Dedifferentiated amniotic fluid mesenchymal stem cell (primary cell): ENCODE measurements around the gene SPAM1.
"Not testable (repeated sequence)": the region's sequence is repeated elsewhere in the genome, so short reads cannot be mapped to it uniquely, and the experiment has no call there.

Experiments used
- DNase-seq: peaks from one replicate; pipeline ENCODE4 v3.0.0-alpha.2; 2016; ENCODE audit errors: extremely low spot score

SPAM1 gene, protein sequence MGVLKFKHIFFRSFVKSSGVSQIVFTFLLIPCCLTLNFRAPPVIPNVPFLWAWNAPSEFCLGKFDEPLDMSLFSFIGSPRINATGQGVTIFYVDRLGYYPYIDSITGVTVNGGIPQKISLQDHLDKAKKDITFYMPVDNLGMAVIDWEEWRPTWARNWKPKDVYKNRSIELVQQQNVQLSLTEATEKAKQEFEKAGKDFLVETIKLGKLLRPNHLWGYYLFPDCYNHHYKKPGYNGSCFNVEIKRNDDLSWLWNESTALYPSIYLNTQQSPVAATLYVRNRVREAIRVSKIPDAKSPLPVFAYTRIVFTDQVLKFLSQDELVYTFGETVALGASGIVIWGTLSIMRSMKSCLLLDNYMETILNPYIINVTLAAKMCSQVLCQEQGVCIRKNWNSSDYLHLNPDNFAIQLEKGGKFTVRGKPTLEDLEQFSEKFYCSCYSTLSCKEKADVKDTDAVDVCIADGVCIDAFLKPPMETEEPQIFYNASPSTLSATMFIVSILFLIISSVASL

DNA sequence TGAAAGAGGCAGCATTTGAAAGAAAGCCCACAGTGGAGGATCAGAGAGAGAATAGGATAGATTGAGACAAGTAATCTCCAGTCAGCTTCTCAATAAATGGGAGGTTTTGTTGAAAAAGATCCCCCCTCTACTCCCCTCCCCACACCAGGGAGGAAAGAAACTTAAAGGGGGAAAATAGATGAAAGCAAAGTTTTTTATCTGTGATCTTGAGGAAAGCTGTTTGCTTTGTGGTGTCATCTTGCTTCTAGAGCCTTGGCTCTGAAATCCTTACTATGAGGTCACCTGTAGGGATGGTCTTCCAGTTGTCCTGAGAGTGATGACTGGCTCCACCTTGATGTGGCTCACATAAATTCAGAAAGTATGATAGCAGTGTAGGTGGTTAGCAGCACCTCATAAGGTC is at the start of gene SPAM1:
Gene SPAM1 (plus strand): TSS at position 301 of the 400 bp plus-strand sequence. CDS start 28,330 bp downstream, outside the sequence.
- no peak for DNase-seq

DNA sequence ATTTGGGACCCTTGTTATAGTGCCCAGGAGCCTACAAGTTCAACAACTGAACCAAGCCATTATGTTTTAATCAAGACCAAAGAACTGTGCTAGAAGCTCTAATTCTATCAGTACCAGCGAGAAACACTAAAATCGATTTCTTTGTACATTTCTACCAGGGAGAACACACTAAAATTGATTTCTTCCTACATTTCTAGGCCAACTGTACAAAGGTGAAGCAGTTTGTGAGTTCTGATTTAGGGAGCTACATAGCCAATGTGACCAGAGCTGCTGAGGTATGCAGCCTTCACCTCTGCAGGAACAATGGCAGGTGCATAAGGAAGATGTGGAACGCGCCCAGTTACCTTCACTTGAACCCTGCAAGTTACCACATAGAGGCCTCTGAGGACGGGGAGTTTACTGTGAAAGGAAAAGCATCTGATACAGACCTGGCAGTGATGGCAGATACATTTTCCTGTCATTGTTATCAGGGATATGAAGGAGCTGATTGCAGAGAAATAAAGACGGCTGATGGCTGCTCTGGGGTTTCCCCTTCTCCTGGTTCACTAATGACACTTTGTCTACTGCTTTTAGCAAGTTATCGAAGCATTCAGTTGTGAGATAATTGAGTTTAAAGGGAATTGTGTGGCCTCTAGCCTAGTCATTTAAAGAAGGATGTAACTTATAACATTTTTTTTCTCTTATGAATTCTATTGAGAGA is 48.3 kb upstream of the SPAM1 start:
- DNase-seq = no peak

DNA sequence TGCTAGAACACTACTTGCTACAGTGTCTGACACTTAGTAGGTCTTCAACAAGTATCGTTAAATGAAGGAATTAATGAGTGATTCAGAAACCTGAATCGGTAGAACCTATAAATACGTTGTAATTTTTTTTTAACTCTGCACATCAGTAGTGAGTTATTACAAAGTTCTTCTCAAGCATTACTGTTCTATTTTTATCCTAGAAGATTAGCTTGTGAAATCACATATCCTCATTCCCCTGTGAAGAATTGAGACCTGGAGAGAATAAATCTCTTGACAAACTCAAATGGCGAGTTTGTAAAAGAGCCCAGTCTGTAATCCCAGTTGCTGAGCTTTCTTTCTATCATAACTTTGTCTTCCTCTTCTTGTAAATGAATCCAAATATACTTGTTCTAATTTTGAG is 45.4 kb upstream of the SPAM1 start:
- no peak for DNase-seq

DNA sequence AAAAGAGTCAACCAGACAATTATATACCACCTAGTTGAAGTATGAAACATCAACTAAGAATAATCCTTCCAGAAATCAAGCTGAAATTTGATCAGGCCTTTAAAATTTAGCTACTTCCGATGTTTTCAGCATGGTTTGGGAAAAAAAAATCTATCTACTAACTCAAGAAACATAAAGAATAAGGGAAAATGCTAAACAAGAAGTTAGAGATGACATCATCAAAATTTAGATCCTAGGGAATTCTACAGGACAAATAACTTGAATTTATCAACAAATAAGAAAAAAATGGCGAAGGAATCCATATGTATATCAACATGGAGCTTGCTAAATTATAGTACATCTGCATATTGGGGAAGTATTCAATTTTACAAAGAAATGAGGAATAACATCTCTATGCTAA is 43.7 kb upstream of the SPAM1 start:
- DNase-seq = no peak

DNA sequence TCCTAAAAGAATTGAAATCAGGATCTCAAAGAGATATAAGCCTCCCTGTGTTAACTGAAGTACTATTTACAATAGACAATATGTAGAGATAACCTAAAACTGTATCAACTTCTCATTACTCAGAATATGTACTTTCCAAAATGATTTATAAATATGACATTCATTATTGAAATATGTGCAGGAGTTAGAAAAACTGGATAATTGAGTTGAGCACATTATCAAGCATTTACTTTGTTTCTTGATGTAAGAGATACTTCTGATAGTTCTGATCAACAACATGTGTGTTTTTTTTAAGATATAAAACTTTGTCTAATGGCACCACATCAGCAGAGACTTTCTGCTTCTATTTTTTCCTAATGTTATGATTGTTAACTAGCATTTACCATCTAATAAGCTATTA is 41.9 kb upstream of the SPAM1 start:
- DNase-seq = no peak

DNA sequence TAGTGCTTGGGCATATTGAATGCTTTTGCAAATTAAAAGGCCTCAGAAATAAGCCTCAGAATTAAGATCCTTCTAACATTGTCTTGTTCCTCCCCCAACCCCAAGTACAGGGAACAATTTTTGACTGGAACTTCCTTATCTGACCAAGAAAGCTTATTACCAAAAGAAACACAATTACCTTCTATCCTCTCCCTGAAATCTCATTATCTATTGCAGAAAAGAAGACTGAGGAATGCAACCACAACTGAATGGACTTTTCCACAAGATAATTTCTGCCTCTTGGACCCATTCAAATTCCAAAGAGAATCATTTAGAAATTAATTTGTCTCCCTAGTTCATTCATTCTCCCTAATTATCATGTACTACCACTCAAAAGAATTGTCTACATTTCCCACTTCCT is 36.8 kb upstream of the SPAM1 start:
- no peak for DNase-seq

DNA sequence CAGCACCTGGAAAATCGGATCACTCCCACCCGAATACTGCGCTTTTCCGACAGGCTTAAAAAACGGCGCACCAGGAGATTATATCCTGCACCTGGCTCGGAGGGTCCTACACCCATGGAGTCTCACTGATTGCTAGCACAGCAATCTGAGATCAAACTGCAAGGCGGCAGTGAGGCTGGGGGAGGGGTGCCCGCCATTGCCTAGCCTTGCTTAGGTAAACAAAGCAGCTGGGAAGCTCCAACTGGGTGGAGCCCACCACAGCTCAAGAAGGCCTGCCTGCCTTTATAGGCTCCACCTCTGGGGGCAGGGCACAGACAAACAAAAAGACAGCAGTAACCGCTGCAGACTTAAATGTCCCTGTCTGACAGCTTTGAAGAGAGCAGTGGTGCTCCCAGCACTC is 30.3 kb upstream of the SPAM1 start:
- DNase-seq = not testable (repeated sequence)

DNA sequence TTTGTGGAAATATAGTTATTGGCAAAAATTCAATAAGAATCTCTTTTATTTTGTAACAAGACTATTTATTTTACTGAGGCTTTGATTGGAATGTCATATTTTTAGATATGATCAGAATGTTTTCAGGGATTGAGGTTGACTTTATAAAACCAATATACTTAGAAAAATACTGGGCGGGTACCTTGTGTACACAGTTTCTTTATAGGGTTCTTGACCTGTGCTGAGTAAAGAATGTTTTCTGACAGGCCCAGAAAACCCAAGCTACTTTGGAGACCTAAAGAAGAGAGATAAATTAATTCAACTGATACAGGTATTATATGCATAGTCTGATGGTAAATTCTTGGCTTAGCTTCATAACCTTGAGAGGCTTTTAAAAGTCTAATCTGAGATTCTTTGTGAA is 23.9 kb upstream of the SPAM1 start:
- DNase-seq = no peak

DNA sequence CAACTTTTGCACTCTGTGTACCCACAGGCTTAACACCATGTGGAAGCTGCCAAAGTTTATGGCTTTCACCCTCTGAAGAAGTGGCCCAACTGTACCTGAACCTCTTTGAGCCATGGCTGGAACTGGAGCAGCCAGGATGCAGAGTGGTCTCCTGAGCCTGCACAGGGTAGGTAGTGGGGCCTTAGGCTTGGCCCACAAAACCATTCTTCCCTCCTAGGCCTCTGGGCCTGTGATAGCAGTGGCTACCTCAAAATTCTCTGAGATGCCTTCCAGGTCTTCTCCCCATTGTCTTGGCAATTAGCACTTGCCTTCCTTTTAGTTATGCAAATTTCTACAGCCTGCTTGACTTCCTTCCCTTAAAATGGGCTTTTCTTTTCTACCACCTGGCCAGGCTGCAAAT is 19.3 kb upstream of the SPAM1 start:
- no peak for DNase-seq

DNA sequence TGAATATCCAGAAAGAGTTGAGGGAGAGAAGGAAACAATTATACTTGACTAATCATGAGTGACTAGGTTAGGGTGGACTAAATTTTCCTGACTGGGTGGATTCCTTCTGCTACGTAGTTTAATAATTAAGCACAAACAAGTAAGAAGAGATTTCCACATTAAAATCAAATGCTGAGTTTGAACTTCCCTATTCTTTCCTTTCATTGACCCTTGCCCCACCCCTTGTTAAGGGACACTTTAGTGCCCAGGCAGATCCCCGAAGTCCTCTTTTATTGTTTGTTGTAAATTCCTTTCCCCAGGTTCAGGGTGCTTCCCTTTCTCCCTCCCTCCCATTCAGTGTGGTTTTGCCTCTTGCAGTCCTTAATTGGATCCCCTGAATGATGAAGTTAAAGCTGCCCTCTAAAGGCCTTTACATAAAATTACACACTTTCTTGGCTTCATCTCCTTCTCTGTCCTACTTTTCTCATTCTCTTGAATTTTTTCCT is 8.8 kb upstream of the SPAM1 start:
- DNase-seq = no peak

DNA sequence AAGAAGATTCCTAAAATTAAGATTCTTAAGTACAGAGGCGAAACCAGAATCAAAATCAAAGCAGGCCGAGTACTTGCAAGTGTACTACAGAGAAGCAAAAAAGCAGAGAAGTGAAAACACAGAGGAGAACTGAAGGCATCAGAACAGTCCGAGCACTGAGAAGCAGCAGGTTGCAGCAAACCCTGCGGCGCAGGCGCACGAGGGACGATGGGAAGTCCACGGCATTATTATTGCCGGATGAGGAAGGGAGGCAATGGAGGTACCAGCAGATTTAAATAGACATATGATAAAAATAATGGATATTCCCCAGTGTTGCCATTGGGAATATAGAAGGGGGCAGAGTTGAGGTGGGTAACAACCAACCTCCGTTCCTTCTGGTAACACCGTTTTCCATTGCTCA is 7.2 kb upstream of the SPAM1 start:
- no peak for DNase-seq

DNA sequence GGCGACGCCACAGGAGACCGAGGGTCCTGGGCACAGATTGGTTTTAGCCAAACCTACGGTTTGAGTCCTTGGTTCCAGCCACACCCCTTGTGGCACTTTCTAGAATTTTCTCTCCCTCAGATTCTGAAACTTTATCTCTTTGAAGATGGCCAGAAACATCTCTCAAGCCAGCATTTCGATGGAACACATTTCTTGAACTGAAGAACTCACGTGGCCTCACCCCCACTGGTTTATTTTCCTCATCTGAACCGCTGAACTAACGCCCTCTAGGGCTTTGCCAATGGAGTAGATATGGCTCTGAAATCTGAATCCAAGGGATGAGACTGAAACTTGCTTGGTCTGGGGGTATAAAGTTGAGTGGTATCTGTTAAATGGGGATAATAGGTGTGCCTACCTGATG is 6.7 kb upstream of the SPAM1 start:
- DNase-seq = no peak

DNA sequence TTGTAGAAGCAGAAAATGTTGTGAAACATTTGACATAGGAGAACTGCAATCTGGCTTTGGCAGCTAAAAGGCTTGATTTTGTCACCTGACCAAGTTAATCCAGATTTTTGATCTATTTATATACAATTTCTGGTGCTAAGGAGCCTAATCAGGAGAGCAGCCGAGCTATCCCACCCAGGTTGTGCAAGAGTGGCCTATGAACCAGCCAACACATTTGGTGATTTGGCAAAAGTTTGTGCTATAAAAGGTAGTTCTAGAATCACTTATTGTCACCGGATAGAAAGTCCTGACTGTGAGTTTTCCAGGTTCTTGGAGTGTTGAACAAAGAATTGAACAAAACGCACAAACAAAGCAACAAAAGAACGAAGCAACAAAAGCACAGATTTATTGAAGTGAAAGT is 1.4 kb upstream of the SPAM1 start:
- DNase-seq = no peak

DNA sequence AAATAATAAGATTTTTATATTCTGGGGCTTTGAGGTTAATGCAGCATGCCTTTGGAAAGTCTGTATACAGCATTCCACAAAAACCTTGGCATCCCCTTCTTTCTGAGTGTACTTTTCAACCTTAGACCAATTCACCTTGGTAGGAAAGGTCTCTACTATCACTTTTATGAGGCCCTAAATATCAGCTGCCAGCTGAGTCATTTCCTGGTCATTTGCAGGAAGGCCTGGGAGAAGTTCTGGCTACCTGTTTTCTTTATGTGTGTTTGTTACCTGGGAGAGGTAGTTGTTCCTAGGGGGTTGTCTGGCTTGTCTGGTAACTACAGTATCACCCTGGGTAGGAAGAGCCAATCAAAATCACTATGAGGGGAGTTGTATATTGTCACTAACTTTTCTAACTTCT is 4.1 kb downstream of the SPAM1 start:
- no peak for DNase-seq

DNA sequence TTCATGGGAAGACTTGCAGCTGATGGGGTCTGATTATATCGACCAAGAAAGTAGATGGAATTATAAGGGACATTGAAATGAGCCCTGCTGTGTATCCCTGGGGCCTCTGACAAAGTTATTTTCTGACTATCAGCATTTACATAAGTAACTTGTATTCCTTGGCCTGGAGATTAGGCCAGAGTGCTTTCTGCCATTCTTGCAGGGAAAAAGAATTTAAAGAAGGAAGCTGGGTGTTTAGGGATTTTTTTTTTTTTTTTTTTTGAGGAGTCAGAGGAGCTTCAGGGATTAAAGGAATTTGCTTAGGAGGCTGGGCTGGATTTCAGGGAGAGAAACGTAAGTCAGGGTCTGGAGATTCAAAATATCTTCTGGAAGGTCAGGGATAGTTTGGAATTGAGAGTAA is 4.6 kb downstream of the SPAM1 start:
- no peak for DNase-seq

DNA sequence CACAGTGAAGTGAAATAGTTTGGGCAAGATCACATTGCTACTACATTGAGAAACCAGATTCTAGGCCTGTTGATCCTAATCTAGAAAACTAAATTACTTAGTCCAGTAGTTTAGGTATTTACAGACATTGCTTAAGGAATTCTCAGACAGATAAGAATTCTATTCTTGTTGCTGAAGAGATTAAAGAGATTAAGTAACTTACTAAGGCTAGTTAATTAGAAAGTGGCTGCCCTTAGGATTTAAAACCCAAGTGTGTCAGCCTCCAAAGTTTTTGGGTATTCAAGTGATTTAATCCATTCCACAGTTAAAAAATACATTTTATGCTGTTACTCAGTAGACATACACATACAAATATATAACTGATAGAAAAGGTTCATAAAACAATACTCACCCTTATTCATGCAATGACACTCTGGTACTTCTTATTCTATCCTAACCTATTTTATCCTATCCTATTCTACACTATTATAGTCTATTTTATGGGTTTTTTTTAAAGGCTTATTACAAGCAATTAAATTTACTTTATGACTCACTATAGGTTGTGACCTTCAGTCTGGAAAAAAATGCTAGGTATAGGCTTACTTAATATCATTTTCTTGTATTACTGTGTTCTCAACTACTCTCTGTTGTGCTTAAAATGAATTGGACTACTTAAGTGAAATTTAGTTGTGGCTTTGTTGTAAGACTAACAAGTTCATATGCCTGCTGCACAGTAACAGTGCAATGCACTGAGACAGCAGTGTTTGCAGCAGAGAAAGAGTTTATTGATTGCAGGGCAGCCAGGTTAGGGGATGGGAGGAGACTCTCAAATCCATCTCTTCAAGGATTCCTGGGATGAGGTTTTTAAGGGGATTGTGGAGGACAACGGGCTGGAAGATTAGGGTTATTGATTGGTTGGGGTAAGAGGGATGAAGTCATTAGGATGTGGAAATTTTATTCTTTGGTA is 10.7 kb downstream of the SPAM1 start:
- no peak for DNase-seq

DNA sequence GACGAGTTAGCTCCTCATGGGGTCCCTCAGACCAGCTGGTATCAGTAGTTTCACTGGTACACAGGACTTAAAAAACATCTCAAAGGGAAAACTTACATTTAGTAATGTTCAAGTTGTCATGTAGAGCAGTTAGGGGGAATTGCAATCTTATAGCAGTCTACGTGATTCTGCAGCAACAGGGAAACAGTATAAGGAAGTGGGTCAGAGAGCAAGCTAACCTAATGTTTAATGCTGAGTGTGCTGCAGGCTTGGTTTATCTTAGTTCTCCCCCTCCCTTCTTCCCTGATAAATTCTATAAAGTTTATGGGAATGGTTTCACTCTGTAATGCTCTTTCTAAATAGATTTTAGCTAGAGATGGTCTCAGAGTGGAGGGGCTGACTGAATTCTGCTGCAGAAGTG is 11.3 kb downstream of the SPAM1 start:
- DNase-seq = no peak

DNA sequence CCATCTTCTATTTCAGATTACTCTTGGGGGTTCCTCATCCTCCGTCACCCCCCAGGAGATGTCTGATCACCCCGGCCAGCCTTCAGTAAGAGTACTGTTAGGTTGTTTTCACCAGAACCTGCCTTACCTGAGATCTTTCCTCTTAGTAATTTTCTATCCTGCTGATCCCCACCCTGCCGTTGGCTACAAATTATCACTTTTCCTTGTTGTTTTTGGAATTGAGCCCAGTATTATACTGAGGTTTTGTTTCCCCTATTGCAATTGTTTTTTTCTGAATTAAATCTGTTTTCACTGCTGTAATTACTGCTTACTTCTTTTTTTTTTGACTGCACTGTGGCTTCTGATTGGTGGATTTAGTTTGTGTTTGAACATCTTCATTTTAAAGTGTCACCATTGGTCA is 14.7 kb downstream of the SPAM1 start:
- no peak for DNase-seq

DNA sequence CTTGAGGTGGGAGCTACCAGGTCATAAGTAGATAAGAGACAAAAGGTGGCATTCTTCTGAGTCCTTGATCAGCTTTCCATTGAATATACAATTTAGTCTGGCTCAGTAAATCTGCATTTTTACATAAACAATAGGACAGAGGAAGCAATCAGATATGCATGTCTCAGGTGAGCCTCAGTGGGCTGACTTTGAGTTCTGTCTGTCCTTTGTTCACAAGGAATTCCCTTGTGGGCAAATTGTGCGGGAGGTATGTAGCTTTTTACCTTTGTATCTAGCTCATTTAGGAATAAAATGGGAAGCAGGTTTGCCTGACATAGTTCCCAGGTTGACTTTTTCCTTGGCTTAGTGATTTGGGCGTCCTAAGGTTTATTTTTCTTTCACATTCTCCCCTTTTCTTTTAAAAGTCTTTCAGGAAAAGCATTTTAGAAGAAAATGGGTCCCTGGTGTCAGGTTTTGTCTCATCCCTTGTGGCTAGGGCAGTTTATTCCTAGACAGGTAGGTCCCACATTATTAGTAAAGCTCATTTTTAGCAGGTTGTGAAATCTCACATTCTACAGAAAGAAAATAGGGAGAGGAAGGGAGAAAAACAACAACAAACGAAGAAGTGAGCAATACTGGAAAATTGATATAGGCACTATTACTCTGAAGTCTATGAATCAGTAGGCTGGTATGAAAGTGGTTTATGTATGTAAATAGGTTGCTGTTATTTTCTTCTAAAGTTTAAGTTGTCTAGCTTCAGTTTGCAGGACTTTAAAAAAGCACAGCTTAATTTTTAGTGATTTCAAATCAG is 16.5 kb downstream of the SPAM1 start:
- no peak for DNase-seq

DNA sequence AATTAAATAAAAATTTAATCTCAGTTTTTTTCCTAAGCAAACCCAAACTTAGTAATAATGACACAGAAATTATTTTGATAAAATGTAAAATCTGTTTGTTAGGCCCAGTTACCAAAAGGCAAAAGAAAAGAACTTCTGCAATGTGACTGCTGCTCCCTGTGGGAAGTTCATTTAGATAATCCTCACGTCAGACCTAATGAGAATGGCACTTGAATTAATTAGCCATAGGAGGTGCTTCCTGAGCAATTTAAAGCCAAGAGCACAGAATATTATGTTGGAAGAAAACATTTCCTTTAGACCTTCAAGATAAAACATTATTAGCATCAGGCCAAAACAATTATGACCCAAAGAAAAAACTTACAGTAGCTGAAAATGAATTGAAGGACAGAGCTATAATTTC is 19.4 kb downstream of the SPAM1 start:
- DNase-seq = no peak

DNA sequence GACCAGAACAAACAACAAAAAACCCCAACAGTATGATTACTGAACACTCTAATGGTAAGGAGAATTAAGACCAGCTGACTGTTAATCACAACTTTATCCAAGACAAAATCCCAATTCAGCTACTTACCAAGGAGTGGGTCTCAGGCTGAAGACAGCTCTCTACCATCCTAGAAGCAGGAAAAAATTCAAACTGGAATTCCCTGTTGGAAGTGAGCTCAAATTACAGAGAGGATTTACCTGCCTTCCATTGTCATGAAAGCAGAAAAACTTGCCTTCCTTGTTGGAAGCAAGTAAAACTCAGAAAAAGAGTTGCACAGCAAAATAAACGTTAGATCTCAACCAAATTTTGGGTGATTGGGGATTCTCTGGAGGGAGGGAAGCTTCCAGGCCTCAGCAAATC is 20.9 kb downstream of the SPAM1 start:
- no peak for DNase-seq
